Nephron progenitor cell (in vitro differentiated cells): Measurements from ENCODE around the gene CFAP57.

Experiments used
- DNase-seq: peaks from one replicate; pipeline ENCODE4 v3.0.0; 2021
- H3K27ac Mint-ChIP-seq: 2 replicates; pipeline ENCODE4 v1.8.0; 2021; ENCODE audit warnings: mild to moderate bottlenecking, moderate library complexity, mixed read lengths
- H3K27me3 Mint-ChIP-seq: 2 replicates; pipeline ENCODE4 v1.8.0; 2021; ENCODE audit warnings: mild to moderate bottlenecking, low read depth, mixed read lengths; ENCODE audit not compliant: poor library complexity
- H3K36me3 Mint-ChIP-seq: 2 replicates; pipeline ENCODE4 v1.8.0; 2021; ENCODE audit warnings: low read depth, mixed read lengths
- H3K4me1 Mint-ChIP-seq: 2 replicates; pipeline ENCODE4 v1.8.0; 2021; ENCODE audit warnings: mixed read lengths
- H3K4me3 Mint-ChIP-seq: 2 replicates; pipeline ENCODE4 v1.8.0; 2021; ENCODE audit warnings: mild to moderate bottlenecking, moderate library complexity, mixed read lengths
- H3K9me3 Mint-ChIP-seq: 2 replicates; pipeline ENCODE4 v1.8.0; 2021; ENCODE audit warnings: mild to moderate bottlenecking, moderate library complexity, mixed read lengths
- CTCF ChIP-seq: fragments of 200-600 bp; sonication (generic); IDR thresholded peaks from 2 replicates; pipeline ENCODE4 v1.5.0; 2021; ENCODE audit warnings: antibody characterized with exemption

Gene CFAP57

GRCh38 chr1:43199093-43199726 is 27.1 kb downstream of the CFAP57 start:
- H3K4me3 Mint-ChIP-seq: no peak overlapping the region
- H3K36me3 Mint-ChIP-seq: peaks cover 6% of the 10 kb centered on the region
- H3K27ac Mint-ChIP-seq: no peak overlapping the region
- H3K4me1 Mint-ChIP-seq: no peaks in the 10 kb centered on the region
- no peak for DNase-seq
- H3K27me3 Mint-ChIP-seq: peaks cover 3% of the 10 kb centered on the region
- H3K9me3 Mint-ChIP-seq: peaks cover 17% of the 10 kb centered on the region
- no peak for TF ChIP-seq CTCF

- no peaks in the 10 kb centered on the region for H3K27me3 Mint-ChIP-seq
- no peak for DNase-seq
- TF ChIP-seq CTCF: no peak
- H3K9me3 Mint-ChIP-seq: peaks cover 11% of the 10 kb centered on the region
- peaks cover 9% of the 10 kb centered on the region for H3K4me1 Mint-ChIP-seq
- H3K27ac Mint-ChIP-seq: no peak overlapping the region
- H3K4me3 Mint-ChIP-seq: no peak overlapping the region
- H3K36me3 Mint-ChIP-seq: peaks cover 10% of the 10 kb centered on the region
Measured at GRCh38 chr1:43203859-43204258, 31.7 kb downstream of the CFAP57 start.

- no peak overlapping the region for H3K27ac Mint-ChIP-seq
- H3K36me3 Mint-ChIP-seq: peaks cover 10% of the 10 kb centered on the region
- no peak for TF ChIP-seq CTCF
- peaks cover 9% of the 10 kb centered on the region for H3K4me1 Mint-ChIP-seq
- no peak overlapping the region for H3K4me3 Mint-ChIP-seq
- H3K27me3 Mint-ChIP-seq: no peaks in the 10 kb centered on the region
- H3K9me3 Mint-ChIP-seq: peaks cover 11% of the 10 kb centered on the region
- no peak for DNase-seq
Measured at GRCh38 chr1:43204394-43204793, 32.3 kb downstream of the CFAP57 start.

- Mint-ChIP-seq H3K4me3 (no peak overlapping the region), H3K4me1 (peaks cover 9% of the 10 kb centered on the region), H3K9me3 (peaks cover 11% of the 10 kb centered on the region), H3K27me3 (peaks cover 7% of the 10 kb centered on the region), H3K27ac (no peak overlapping the region), H3K36me3 (peaks cover 10% of the 10 kb centered on the region)
- DNase-seq: no peak
- TF ChIP-seq CTCF: no peak
Measured at GRCh38 chr1:43205671-43206070, 33.5 kb downstream of the CFAP57 start.

GRCh38 chr1:43206600-43207228 is 34.6 kb downstream of the CFAP57 start:
- Mint-ChIP-seq H3K9me3 (peaks cover 11% of the 10 kb centered on the region), H3K27me3 (peaks cover 7% of the 10 kb centered on the region), H3K4me1 (peaks cover 9% of the 10 kb centered on the region), H3K36me3 (peaks cover 10% of the 10 kb centered on the region), H3K4me3 (no peak overlapping the region), H3K27ac (peak overlapping the region; percentile 21)
- DNase-seq: no peak
- TF ChIP-seq CTCF: no peak
